ENCODE measurements around the gene CARD11.

The CARD11 gene

GRCh38 chr7:2967705-2968104 is 76.0 kb downstream of the CARD11 start:
- no peak for DNase-seq (ENCODE audit: low spot score)
- CTCF ChIA-PET: interaction anchor here (0.7 kb wide), 1 partner anchor 98 kb away, joined by 3 read pairs; no protein-coding TSS in a partner anchor
- no peak for TF ChIP-seq CTCF (conservative IDR thresholded peaks at IDR 0.05; ENCODE audit: low read depth)

GRCh38 chr7:2967253-2967652 is 76.4 kb downstream of the CARD11 start:
- ChIA-PET POLR2A (ENCODE audit: low non-redundant PET) (no interaction called here), CTCF (interaction anchor here (0.7 kb wide), 1 partner anchor 97 kb away, joined by 3 read pairs; no protein-coding TSS in a partner anchor)
- TF ChIP-seq CTCF (conservative IDR thresholded peaks at IDR 0.05; ENCODE audit: low read depth): no peak
- no peak overlapping the region for H3K27ac ChIP-seq
- no peak for DNase-seq (ENCODE audit: low spot score)

More at GRCh38 chr7:2967705-2968104, 76.0 kb downstream of the CARD11 start:
- no peak overlapping the region for H3K27ac ChIP-seq
- POLR2A ChIA-PET (ENCODE audit: low non-redundant PET): no interaction called here

GRCh38 chr7:2966466-2967078 is 77.1 kb downstream of the CARD11 start:
- POLR2A ChIA-PET (ENCODE audit: low non-redundant PET): no interaction called here
- CTCF ChIA-PET: no interaction called here
- no peak for DNase-seq (ENCODE audit: low spot score)
- TF ChIP-seq CTCF (conservative IDR thresholded peaks at IDR 0.05; ENCODE audit: low read depth): no peak
- no peak overlapping the region for H3K27ac ChIP-seq

- ChIA-PET POLR2A (ENCODE audit: low non-redundant PET) (no interaction called here), CTCF (no interaction called here)
- no peak overlapping the region for H3K27ac ChIP-seq
- no peak for DNase-seq (ENCODE audit: low spot score)
- TF ChIP-seq CTCF (conservative IDR thresholded peaks at IDR 0.05; ENCODE audit: low read depth): no peak
Observed at GRCh38 chr7:2965745-2966270, 77.9 kb downstream of the CARD11 start.

GRCh38 chr7:2965301-2965700 is 78.4 kb downstream of the CARD11 start:
- CTCF ChIA-PET: no interaction called here
- no peak for TF ChIP-seq CTCF (conservative IDR thresholded peaks at IDR 0.05; ENCODE audit: low read depth)
- POLR2A ChIA-PET (ENCODE audit: low non-redundant PET): no interaction called here
- DNase-seq (ENCODE audit: low spot score): no peak
- H3K27ac ChIP-seq: no peak overlapping the region

- POLR2A ChIA-PET (ENCODE audit: low non-redundant PET): no interaction called here
- no peak for DNase-seq (ENCODE audit: low spot score)
- no peak for TF ChIP-seq CTCF (conservative IDR thresholded peaks at IDR 0.05; ENCODE audit: low read depth)
- no peak overlapping the region for H3K27ac ChIP-seq
- CTCF ChIA-PET: interaction anchor here (0.5 to 0.6 kb wide), 2 partner anchors 127 to 1176 kb away, joined by 4 read pairs; no protein-coding TSS in a partner anchor
Observed at GRCh38 chr7:2964208-2964607, 79.5 kb downstream of the CARD11 start.

All from RWPE1 (cell line).